Measurements from ENCODE around the gene CDC42EP4. TPM values are rescaled to one million over a fixed set of nuclear protein-coding genes. Genes with fewer than 3 reads are reported as not detected.

Gene CDC42EP4
- total RNA-seq, 4 donors from 2014 or later = 35.8 to 57.0 (median 47.1) TPM

DNA sequence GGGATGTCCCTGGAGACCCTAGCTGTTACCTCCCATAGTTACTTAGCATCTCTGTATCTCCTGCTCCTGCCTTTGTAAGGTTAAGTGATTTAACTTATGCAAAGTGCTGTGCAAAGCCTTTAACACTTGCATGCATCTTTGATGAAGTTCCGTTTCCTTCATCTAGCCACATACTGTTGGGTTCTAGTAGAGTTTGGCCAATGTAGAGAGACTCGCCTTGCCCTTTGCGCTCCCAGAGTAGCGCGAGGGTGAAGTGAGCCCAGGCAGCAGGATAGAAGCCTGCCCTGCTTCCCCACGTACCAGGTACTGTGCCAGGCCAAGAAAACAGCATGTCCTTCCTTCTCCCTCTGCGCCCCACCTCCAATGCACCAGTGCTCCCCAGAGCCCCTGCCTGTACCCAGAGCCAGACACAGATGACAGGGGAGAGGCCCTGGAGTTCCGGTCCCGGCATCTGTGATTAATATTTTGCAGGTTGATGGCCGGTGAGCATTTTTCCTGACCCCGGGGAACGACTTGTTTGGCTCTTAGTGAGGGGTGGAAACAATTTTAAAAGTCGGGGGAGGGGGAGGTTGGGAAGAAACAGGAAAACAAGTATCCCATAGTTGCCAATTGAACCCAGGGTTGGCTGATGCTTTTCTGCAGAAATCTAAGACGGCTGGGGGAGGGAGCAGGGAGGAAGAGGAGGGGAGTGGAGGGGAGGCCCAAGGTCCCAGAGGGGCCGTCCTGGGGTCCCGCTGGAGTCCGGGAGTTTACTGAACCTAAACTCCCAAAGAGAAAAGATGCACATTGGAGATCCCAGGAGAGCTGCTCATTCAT is 13.1 kb upstream of the CDC42EP4 start:
- Histone ChIP-seq H3K4me1 (no peaks in the 10 kb centered on the region), H3K27me3 (no peaks in the 10 kb centered on the region), H3K36me3 (no peaks in the 10 kb centered on the region), H3K4me3 (no peak overlapping the region), H3K27ac (peak overlapping the region in 3 of 4 donors; percentile 15 to 55 (median 41)), H3K9me3 (no peaks in the 10 kb centered on the region)
- no peak for TF ChIP-seq POLR2A (IDR thresholded peaks at IDR 0.05)
- TF ChIP-seq, protein P1, sequence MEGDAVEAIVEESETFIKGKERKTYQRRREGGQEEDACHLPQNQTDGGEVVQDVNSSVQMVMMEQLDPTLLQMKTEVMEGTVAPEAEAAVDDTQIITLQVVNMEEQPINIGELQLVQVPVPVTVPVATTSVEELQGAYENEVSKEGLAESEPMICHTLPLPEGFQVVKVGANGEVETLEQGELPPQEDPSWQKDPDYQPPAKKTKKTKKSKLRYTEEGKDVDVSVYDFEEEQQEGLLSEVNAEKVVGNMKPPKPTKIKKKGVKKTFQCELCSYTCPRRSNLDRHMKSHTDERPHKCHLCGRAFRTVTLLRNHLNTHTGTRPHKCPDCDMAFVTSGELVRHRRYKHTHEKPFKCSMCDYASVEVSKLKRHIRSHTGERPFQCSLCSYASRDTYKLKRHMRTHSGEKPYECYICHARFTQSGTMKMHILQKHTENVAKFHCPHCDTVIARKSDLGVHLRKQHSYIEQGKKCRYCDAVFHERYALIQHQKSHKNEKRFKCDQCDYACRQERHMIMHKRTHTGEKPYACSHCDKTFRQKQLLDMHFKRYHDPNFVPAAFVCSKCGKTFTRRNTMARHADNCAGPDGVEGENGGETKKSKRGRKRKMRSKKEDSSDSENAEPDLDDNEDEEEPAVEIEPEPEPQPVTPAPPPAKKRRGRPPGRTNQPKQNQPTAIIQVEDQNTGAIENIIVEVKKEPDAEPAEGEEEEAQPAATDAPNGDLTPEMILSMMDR (IDR thresholded peaks at IDR 0.05 in 4 of 5, conservative IDR thresholded peaks at IDR 0.05 in 1 of 5) = no peak
- intact Hi-C loops (cut with DNase I; ENCODE audit: low total_unique reads) = no loop called here
- no peak for DNase-seq
- in situ Hi-C loops (cut with MboI; ENCODE audit: low sequenced_read_pairs in 4 of 4) = no loop called here
- no peak for ATAC-seq

DNA sequence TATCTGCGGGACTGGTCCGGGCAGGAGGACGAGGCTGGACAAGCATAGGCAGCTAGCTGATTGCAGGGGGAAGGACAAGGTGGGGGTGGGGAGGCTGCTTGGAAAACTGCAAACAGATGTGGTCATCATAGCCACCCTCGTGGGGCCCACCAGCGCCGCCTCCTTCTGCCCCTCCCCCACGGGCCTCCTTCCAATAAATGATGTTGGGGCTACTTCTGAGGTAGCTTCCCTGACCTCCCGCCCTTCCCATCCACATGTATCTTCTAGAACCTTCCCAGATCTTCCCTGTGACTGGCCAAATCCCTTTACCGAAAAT is 12.3 kb upstream of the CDC42EP4 start:
- TF ChIP-seq, protein P1 (IDR thresholded peaks at IDR 0.05 in 4 of 5, conservative IDR thresholded peaks at IDR 0.05 in 1 of 5) = no peak
- no peak for TF ChIP-seq POLR2A (IDR thresholded peaks at IDR 0.05)
- ATAC-seq (peak in 1 of 2 donors; percentile 43), DNase-seq (peak in 1 of 2 donors; percentile 62)
- Histone ChIP-seq H3K27ac (peak overlapping the region in 3 of 4 donors; percentile 21 to 41 (median 33)), H3K4me1 (no peaks in the 10 kb centered on the region), H3K9me3 (no peaks in the 10 kb centered on the region), H3K4me3 (no peak overlapping the region), H3K36me3 (no peaks in the 10 kb centered on the region), H3K27me3 (no peaks in the 10 kb centered on the region)
- in situ Hi-C loops (cut with MboI; ENCODE audit: low sequenced_read_pairs in 4 of 4) = no loop called here
- intact Hi-C loops (cut with DNase I; ENCODE audit: low total_unique reads) = no loop called here

DNA sequence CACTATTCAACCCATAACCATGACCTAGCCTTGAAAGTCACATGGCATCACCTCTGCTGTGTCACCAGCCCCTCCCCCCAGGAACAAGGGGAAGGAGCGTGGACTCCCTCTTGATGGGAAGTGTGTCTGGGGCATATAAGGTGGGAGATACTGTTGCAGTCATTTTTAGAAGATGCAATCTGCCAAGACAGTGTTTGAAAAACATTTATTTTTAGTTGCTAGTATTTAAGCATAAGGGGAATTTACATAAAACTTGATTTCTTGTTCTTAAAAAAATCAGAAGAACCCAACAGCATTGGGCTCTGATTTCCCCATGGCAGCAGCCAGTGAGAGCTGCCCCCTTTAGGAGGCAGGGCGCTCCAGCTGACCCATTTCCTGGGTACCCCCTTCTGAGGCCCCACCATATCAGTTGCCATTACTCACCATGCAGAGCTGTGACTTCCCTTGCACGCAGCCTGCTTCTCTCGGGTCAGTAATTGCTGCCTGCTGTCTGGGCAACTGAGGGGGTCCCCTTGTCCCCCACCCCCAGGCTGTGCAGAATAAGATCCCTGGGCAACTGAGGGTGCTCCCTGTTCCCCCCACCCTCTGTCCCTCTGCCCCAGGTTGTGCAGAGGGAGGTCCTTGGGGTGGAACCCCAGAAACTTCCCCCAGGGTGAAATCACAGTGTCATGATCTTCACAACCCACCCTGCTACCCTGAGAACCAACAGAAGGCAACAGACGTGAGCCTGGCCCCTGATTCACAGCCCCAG is 11.8 kb upstream of the CDC42EP4 start:
- TF ChIP-seq, protein P1 (IDR thresholded peaks at IDR 0.05 in 4 of 5, conservative IDR thresholded peaks at IDR 0.05 in 1 of 5) = no peak
- no peak for TF ChIP-seq POLR2A (IDR thresholded peaks at IDR 0.05)
- peak overlapping the region in 2 of 4 donors; percentile 22 to 41 for H3K27ac ChIP-seq
- no peaks in the 10 kb centered on the region for H3K27me3 ChIP-seq
- DNase-seq = no peak
- H3K36me3 ChIP-seq = no peaks in the 10 kb centered on the region
- ATAC-seq = no peak
- H3K9me3 ChIP-seq = no peaks in the 10 kb centered on the region
- no peak overlapping the region for H3K4me3 ChIP-seq
- intact Hi-C loops (cut with DNase I; ENCODE audit: low total_unique reads) (no loop called here), in situ Hi-C loops (cut with MboI; ENCODE audit: low sequenced_read_pairs in 4 of 4) (no loop called here)
- no peaks in the 10 kb centered on the region for H3K4me1 ChIP-seq

DNA sequence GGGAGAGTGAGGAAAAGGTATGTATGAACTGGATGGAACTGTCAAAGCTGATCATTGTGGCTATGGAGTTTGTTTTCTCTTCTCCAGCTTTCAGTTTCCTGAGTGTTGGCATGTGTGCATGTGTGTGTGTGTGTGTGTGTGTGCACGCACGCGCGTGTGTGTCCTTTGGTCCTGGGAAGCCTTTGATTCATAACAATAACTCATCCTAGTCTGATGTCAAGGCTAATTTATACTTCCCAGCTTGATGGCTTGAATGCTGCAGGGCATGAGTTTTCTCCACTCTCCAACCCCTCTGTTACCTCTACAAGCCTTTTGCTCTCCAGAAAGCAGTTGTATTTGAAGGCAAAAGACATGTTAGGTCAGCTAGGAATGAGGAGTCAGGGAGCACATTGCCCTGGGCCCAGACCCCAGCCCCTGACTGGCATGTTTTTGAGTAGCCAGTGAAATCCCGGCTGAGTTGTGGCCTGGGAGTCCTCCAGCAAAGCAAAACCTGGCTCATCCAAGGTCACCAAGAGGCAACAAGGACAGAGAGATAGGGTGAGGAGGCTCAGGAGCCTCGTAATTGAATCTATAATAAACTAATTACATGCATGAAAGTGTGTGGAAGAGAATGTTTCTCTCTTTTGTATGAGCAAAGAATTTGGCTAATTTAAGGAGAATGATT is 8.9 kb upstream of the CDC42EP4 start:
- no peak for ATAC-seq
- Histone ChIP-seq H3K4me1 (peaks cover 0 to 11% of the 10 kb centered on the region in 2 donors), H3K27ac (no peak overlapping the region)

More for the DNA sequence above, 8.9 kb upstream of the CDC42EP4 start:
- TF ChIP-seq POLR2A (IDR thresholded peaks at IDR 0.05) = no peak
- TF ChIP-seq, protein P1 (IDR thresholded peaks at IDR 0.05 in 4 of 5, conservative IDR thresholded peaks at IDR 0.05 in 1 of 5) = no peak
- in situ Hi-C loops (cut with MboI; ENCODE audit: low sequenced_read_pairs in 4 of 4) = no loop called here
- H3K4me3 ChIP-seq = no peak overlapping the region
- no peaks in the 10 kb centered on the region for H3K27me3 ChIP-seq
- H3K36me3 ChIP-seq = no peaks in the 10 kb centered on the region
- no peak for DNase-seq
- no peaks in the 10 kb centered on the region for H3K9me3 ChIP-seq
- intact Hi-C loops (cut with DNase I; ENCODE audit: low total_unique reads) = no loop called here
